ENCODE results near the gene DYNLRB1. TPM values are rescaled to one million over a fixed set of nuclear protein-coding genes. Genes with fewer than 3 reads are reported as not detected.

The DYNLRB1 gene
- total and polyA plus RNA-seq, 12 donors = 132 to 408 (median 152) TPM

DNA sequence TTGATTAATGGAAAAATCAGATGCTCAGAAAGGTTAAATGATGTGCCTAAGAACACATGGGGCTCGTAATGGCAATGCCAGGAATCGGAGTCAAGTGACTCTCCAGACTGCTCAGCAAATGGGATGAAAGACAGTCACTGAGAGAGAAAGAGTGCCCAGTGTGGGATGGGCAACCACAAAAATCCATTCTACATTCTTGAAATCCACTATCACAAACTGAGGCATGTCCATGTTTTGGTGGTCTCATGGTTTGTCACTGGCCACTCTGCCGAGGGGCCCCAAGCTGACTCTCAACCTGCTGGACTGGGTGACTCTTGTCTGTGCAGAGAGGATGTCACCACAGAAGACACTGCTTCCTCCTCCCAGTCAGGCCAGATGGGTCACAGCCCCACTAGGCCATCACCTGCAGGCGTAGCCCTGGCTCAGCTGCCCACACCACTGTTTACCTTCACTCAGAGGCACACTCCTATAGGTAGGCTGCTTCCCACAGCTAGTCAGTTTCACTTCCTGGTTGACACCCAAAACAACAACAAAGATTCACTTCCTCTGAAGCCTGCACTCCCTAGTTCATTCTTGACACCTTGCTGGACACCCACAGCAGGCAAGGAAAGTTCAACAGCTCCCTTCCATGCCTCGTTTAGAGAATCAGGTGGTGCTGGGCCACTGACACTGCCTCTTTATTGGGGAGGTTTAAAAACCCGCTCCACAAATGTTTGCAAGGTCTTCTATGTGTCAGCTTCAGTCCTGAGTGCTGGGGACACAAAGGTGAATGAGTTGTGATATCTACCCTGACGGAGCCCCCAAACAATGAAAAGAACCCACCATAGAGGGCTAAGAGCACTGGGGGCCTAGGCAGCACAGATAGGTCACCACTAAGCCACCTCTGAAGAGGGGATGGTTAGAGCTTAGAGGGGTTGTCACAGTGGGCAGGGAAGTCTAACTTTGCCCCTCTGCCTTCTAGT, 64.0 kb downstream of the DYNLRB1 start:
- intact Hi-C loops (cut with DNase I) = loop anchor here in 8 of 10 donors (5.0 to 10.0 kb wide), 8 partner anchors 122 to 195 kb away; partner anchors contain the start of gene TP53INP2 (in 3 of the 8)
- no peak for ATAC-seq
- no peak for DNase-seq
- no peak overlapping the region for H3K4me3 ChIP-seq
- H3K27me3 ChIP-seq = no peaks in the 10 kb centered on the region
- WGBS, 2 donors = 88 to 93% methylated on average over 7 of the region's 7 CpGs
- peak overlapping the region in 6 of 10 donors; percentile 2 to 79 (median 55) for H3K27ac ChIP-seq
- peaks cover 0 to 47% (median 7%) of the 10 kb centered on the region in 9 donors for H3K36me3 ChIP-seq
- peaks cover 11 to 59% (median 54%) of the 10 kb centered on the region in 9 donors for H3K4me1 ChIP-seq
- no peaks in the 10 kb centered on the region for H3K9me3 ChIP-seq
- no peak for TF ChIP-seq CTCF (IDR thresholded peaks at IDR 0.05)

GRCh38 chr20:34581341-34582184, 65.3 kb downstream of the DYNLRB1 start:
- WGBS, 2 donors = 81 to 82% methylated on average over 11 of the region's 11 CpGs
- Histone ChIP-seq H3K27me3 (no peaks in the 10 kb centered on the region), H3K36me3 (peaks cover 0 to 55% (median 7%) of the 10 kb centered on the region in 9 donors), H3K4me1 (peaks cover 11 to 59% (median 54%) of the 10 kb centered on the region in 9 donors), H3K27ac (peak overlapping the region; percentile 11 to 80 (median 63)), H3K4me3 (no peak overlapping the region), H3K9me3 (no peaks in the 10 kb centered on the region)
- DNase-seq (no peak), ATAC-seq (peak in 4 of 8 donors; percentile 3 to 38 (median 18))
- TF ChIP-seq CTCF (IDR thresholded peaks at IDR 0.05) = no peak
- intact Hi-C loops (cut with DNase I) = loop anchor here in 6 of 10 donors (5.0 to 10.0 kb wide), 7 partner anchors 121 to 193 kb away; partner anchors contain the start of gene TP53INP2 (in 3 of the 6)

DNA sequence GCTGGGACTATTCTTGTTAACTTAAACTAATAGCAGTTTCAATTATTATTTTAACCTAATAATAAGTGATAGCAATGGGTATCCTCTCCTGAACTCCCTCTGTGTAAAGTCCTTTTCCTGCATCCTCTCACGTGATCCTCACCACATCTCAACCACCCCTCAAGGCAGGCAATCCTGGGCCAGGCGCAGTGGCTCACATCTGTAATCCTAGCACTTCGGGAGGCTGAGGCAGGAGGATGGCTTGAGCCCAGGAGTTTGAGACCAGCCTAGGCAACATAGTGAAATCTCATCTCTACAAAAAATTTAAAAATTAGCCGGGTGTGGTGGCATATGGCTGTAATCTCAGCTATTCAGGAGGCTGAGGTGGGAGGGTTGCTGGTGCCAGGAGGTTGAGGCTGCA, 66.0 kb downstream of the DYNLRB1 start:
- no peak for TF ChIP-seq CTCF (IDR thresholded peaks at IDR 0.05)
- Histone ChIP-seq H3K27me3 (no peaks in the 10 kb centered on the region), H3K4me3 (no peak overlapping the region), H3K36me3 (peaks cover 0 to 61% (median 7%) of the 10 kb centered on the region in 9 donors), H3K4me1 (peaks cover 11 to 59% (median 54%) of the 10 kb centered on the region in 9 donors), H3K27ac (peak overlapping the region; percentile 11 to 80 (median 63)), H3K9me3 (no peaks in the 10 kb centered on the region)
- intact Hi-C loops (cut with DNase I) = loop anchor here in 6 of 10 donors (5.0 to 10.0 kb wide), 7 partner anchors 120 to 193 kb away; partner anchors contain the start of gene TP53INP2 (in 3 of the 6)
- DNase-seq = no peak
- ATAC-seq = no peak
- 59 to 77% methylated on average over 4 of the region's 4 CpGs for WGBS, 2 donors

All from heart right ventricle (tissue), 16 donors.